ENCODE data around the gene MPZL3.

MPZL3 gene

GRCh38 chr11:118232659-118233058 is 19.5 kb downstream of the MPZL3 start:
- no peak overlapping the region for H3K4me2 ChIP-seq (ENCODE audit: low read length)
- H3K4me3 ChIP-seq (ENCODE audit: low read length), result no peak overlapping the region
- no peaks in the 10 kb centered on the region for H3K27me3 ChIP-seq (ENCODE audit: low read depth, low read length)
- no peaks in the 10 kb centered on the region for H3K9me3 ChIP-seq (ENCODE audit: insufficient read depth, low read length)
- no peak overlapping the region for H2AFZ ChIP-seq (ENCODE audit: low read depth, low read length)
- no peaks in the 10 kb centered on the region for H3K36me3 ChIP-seq (replicated peaks; ENCODE audit: low read depth, low read length)
- no peak overlapping the region for H3K9ac ChIP-seq (ENCODE audit: low read length)
- H3K27ac ChIP-seq (ENCODE audit: low read length), result no peak overlapping the region
- TF ChIP-seq EZH2phosphoT487 (IDR thresholded peaks at IDR 0.05; ENCODE audit: low read depth) (no peak), CTCF (IDR thresholded peaks at IDR 0.05; ENCODE audit: low read depth, low read length) (no peak)
- no peaks in the 10 kb centered on the region for H4K20me1 ChIP-seq (ENCODE audit: insufficient read depth, low read length)
- no peaks in the 10 kb centered on the region for H3K79me2 ChIP-seq (ENCODE audit: low read length)
- H3K4me1 ChIP-seq (ENCODE audit: low read length), result peaks cover 10% of the 10 kb centered on the region

- no peak overlapping the region for H3K9ac ChIP-seq (ENCODE audit: low read length)
- H3K36me3 ChIP-seq (replicated peaks; ENCODE audit: low read depth, low read length), result no peaks in the 10 kb centered on the region
- H3K4me2 ChIP-seq (ENCODE audit: low read length), result no peak overlapping the region
- H4K20me1 ChIP-seq (ENCODE audit: insufficient read depth, low read length), result no peaks in the 10 kb centered on the region
- H3K27me3 ChIP-seq (ENCODE audit: low read depth, low read length), result no peaks in the 10 kb centered on the region
- H3K9me3 ChIP-seq (ENCODE audit: insufficient read depth, low read length), result no peaks in the 10 kb centered on the region
- no peaks in the 10 kb centered on the region for H3K79me2 ChIP-seq (ENCODE audit: low read length)
- peaks cover 13% of the 10 kb centered on the region for H3K4me1 ChIP-seq (ENCODE audit: low read length)
- TF ChIP-seq CTCF (IDR thresholded peaks at IDR 0.05; ENCODE audit: low read depth, low read length) (no peak), EZH2phosphoT487 (IDR thresholded peaks at IDR 0.05; ENCODE audit: low read depth) (no peak)
- no peak overlapping the region for H2AFZ ChIP-seq (ENCODE audit: low read depth, low read length)
- H3K27ac ChIP-seq (ENCODE audit: low read length), result no peak overlapping the region
- no peak overlapping the region for H3K4me3 ChIP-seq (ENCODE audit: low read length)
Observed at GRCh38 chr11:118231461-118231860, 20.7 kb downstream of the MPZL3 start.

GRCh38 chr11:118230088-118230487 is 22.1 kb downstream of the MPZL3 start:
- no peaks in the 10 kb centered on the region for H4K20me1 ChIP-seq (ENCODE audit: insufficient read depth, low read length)
- H3K4me1 ChIP-seq (ENCODE audit: low read length), result peaks cover 17% of the 10 kb centered on the region
- H3K4me3 ChIP-seq (ENCODE audit: low read length), result no peak overlapping the region
- H3K4me2 ChIP-seq (ENCODE audit: low read length), result no peak overlapping the region
- H3K27ac ChIP-seq (ENCODE audit: low read length), result no peak overlapping the region
- H3K36me3 ChIP-seq (replicated peaks; ENCODE audit: low read depth, low read length), result no peaks in the 10 kb centered on the region
- TF ChIP-seq CTCF (IDR thresholded peaks at IDR 0.05; ENCODE audit: low read depth, low read length) (no peak), EZH2phosphoT487 (IDR thresholded peaks at IDR 0.05; ENCODE audit: low read depth) (no peak)
- H3K9ac ChIP-seq (ENCODE audit: low read length), result no peak overlapping the region
- H3K9me3 ChIP-seq (ENCODE audit: insufficient read depth, low read length), result no peaks in the 10 kb centered on the region
- H2AFZ ChIP-seq (ENCODE audit: low read depth, low read length), result no peak overlapping the region
- H3K79me2 ChIP-seq (ENCODE audit: low read length), result no peaks in the 10 kb centered on the region
- no peaks in the 10 kb centered on the region for H3K27me3 ChIP-seq (ENCODE audit: low read depth, low read length)

GRCh38 chr11:118229274-118229847 is 22.8 kb downstream of the MPZL3 start:
- Histone ChIP-seq H3K27ac (ENCODE audit: low read length) (no peak overlapping the region), H3K9ac (ENCODE audit: low read length) (no peak overlapping the region)
- no peak for TF ChIP-seq CTCF (IDR thresholded peaks at IDR 0.05; ENCODE audit: low read depth, low read length)
- no peak for TF ChIP-seq EZH2phosphoT487 (IDR thresholded peaks at IDR 0.05; ENCODE audit: low read depth)

More at GRCh38 chr11:118229274-118229847, 22.8 kb downstream of the MPZL3 start:
- Histone ChIP-seq H3K4me3 (ENCODE audit: low read length) (no peak overlapping the region), H3K36me3 (replicated peaks; ENCODE audit: low read depth, low read length) (no peaks in the 10 kb centered on the region), H2AFZ (ENCODE audit: low read depth, low read length) (no peak overlapping the region), H3K27me3 (ENCODE audit: low read depth, low read length) (no peaks in the 10 kb centered on the region), H3K9me3 (ENCODE audit: insufficient read depth, low read length) (no peaks in the 10 kb centered on the region), H3K4me2 (ENCODE audit: low read length) (no peak overlapping the region), H3K79me2 (ENCODE audit: low read length) (no peaks in the 10 kb centered on the region), H4K20me1 (ENCODE audit: insufficient read depth, low read length) (no peaks in the 10 kb centered on the region), H3K4me1 (ENCODE audit: low read length) (peaks cover 24% of the 10 kb centered on the region)

All from OCI-LY3 (cell line).